IMR-90 (cell line): ENCODE results near the gene APP. TPM values are rescaled to one million over a fixed set of nuclear protein-coding genes. Genes with fewer than 3 reads are reported as not detected.

ENCODE experiments used
- ATAC-seq: fragments of 200-7000 bp; cut with Tn5 transposase; 2 replicates; pipeline ENCODE4 v1.9.1; 2020; ENCODE audit warnings: low read depth, mild to moderate bottlenecking, moderate library complexity
- BruUV-seq: library from RNA; stranded (reverse); fragments of 400-500 nt; replicated peaks from 2 replicates; lab custom pipeline; 2021; lab: Mats Ljungman, UMichigan
- CTCF ChIA-PET: fragments of 300-600 bp; formaldehyde crosslinking; extraction: SDS; loops from one replicate; lab custom pipeline; 2021; ENCODE audit warnings: antibody characterized with exemption; lab: Yijun Ruan, JAX
- POLR2A ChIA-PET: fragments of 300-600 bp; sonication (Branson Sonifier 250); formaldehyde crosslinking; loops from one replicate; lab custom pipeline; 2022; ENCODE audit warnings: antibody characterized with exemption; ENCODE audit not compliant: unreplicated experiment; lab: Charles Lee
- DNase-seq: peaks from one replicate; pipeline ENCODE4 v3.0.0; 2013
- H2AFZ ChIP-seq: replicated peaks from 2 replicates; pipeline ENCODE3; 2013; ENCODE audit warnings: low read length, mild to moderate bottlenecking; ENCODE audit not compliant: poor library complexity
- H2AK5ac ChIP-seq: 2 replicates; pipeline ENCODE4 v1.6.1; 2013; ENCODE audit warnings: low read depth, low read length, inconsistent platforms
- H2AK9ac ChIP-seq: replicated peaks from 2 replicates; pipeline ENCODE3; 2013; ENCODE audit warnings: mild to moderate bottlenecking, low read depth, low read length, moderate library complexity; ENCODE audit not compliant: poor library complexity
- H2BK120ac ChIP-seq: 2 replicates; pipeline ENCODE4 v1.6.1; 2013; ENCODE audit warnings: low read depth, low read length, inconsistent platforms
- H2BK15ac ChIP-seq: 3 replicates; pipeline ENCODE4 v1.6.1; 2013; ENCODE audit warnings: low read depth, low read length, inconsistent platforms
- H2BK20ac ChIP-seq: 2 replicates; pipeline ENCODE4 v1.6.1; 2013; ENCODE audit warnings: low read depth, mild to moderate bottlenecking, inconsistent platforms, low read length, moderate library complexity
- H2BK5ac ChIP-seq: 2 replicates; pipeline ENCODE4 v1.6.1; 2013; ENCODE audit warnings: mild to moderate bottlenecking, low read depth, low read length, inconsistent platforms; ENCODE audit not compliant: poor library complexity, severe bottlenecking
- H3K14ac ChIP-seq: replicated peaks from 2 replicates; pipeline ENCODE4 v1.6.1; 2013; ENCODE audit warnings: low read depth, low read length, inconsistent platforms
- H3K18ac ChIP-seq: 2 replicates; pipeline ENCODE4 v1.6.1; 2013; ENCODE audit warnings: low read depth, low read length, control low read depth
- H3K23ac ChIP-seq: 2 replicates; pipeline ENCODE4 v1.6.1; 2013; ENCODE audit warnings: low read depth, low read length, inconsistent platforms
- H3K27ac ChIP-seq: 2 replicates; pipeline ENCODE4 v1.5.1; 2013; ENCODE audit warnings: mild to moderate bottlenecking, control low read depth, low read length; ENCODE audit not compliant: insufficient read depth
- H3K27me3 ChIP-seq: 2 replicates; pipeline ENCODE4 v1.6.1; 2013; ENCODE audit warnings: low read length; ENCODE audit not compliant: control insufficient read depth, insufficient read depth
- H3K36me3 ChIP-seq: 2 replicates; pipeline ENCODE4 v1.6.1; 2013; ENCODE audit warnings: low read length, mixed read lengths; ENCODE audit not compliant: control insufficient read depth, insufficient read depth
- H3K4ac ChIP-seq: 2 replicates; pipeline ENCODE4 v1.6.1; 2013; ENCODE audit warnings: low read depth, low read length, inconsistent platforms
- H3K4me1 ChIP-seq: 2 replicates; pipeline ENCODE4 v1.6.1; 2013; ENCODE audit warnings: low read length, mixed read lengths; ENCODE audit not compliant: control insufficient read depth, insufficient read depth
- H3K4me2 ChIP-seq: 2 replicates; pipeline ENCODE4 v1.6.1; 2013; ENCODE audit warnings: low read depth, mild to moderate bottlenecking, control low read depth, low read length, moderate library complexity
- H3K4me3 ChIP-seq: 2 replicates; pipeline ENCODE4 v1.5.1; 2013; ENCODE audit warnings: low read depth, mild to moderate bottlenecking, control low read depth, low read length, moderate library complexity; ENCODE audit not compliant: insufficient read depth
- H3K56ac ChIP-seq: 2 replicates; pipeline ENCODE4 v1.6.1; 2013; ENCODE audit warnings: low read length, inconsistent platforms; ENCODE audit not compliant: insufficient read depth; ENCODE audit errors: extremely low read depth
- H3K79me1 ChIP-seq, 2 experiments: 2 replicates each; pipeline ENCODE4 v1.6.1; 2013; ENCODE audit warnings: low read length in 2 of 2, inconsistent platforms in 1 of 2, low read depth in 1 of 2
- H3K9ac ChIP-seq: 2 replicates; pipeline ENCODE4 v1.6.1; 2013; ENCODE audit warnings: low read depth, low read length, control low read depth
- H3K9me1 ChIP-seq: 2 replicates; pipeline ENCODE4 v1.6.1; 2013; ENCODE audit warnings: low read length, inconsistent platforms; ENCODE audit not compliant: insufficient read depth
- H3K9me3 ChIP-seq: 2 replicates; pipeline ENCODE4 v1.6.1; 2013; ENCODE audit warnings: low read length; ENCODE audit not compliant: control insufficient read depth, insufficient read depth
- H4K20me1 ChIP-seq: 2 replicates; pipeline ENCODE4 v1.6.1; 2013; ENCODE audit warnings: low read length, inconsistent platforms; ENCODE audit not compliant: insufficient read depth
- H4K5ac ChIP-seq: 2 replicates; pipeline ENCODE4 v1.6.1; 2013; ENCODE audit warnings: mild to moderate bottlenecking, low read depth, low read length, control low read depth
- H4K8ac ChIP-seq, 2 experiments: 2 replicates each; pipeline ENCODE4 v1.6.1; 2013; ENCODE audit warnings: low read depth in 2 of 2, low read length in 2 of 2, control low read depth in 1 of 2, inconsistent platforms in 1 of 2
- H4K91ac ChIP-seq: 2 replicates; pipeline ENCODE4 v1.6.1; 2013; ENCODE audit warnings: low read depth, low read length, inconsistent platforms; ENCODE audit not compliant: insufficient read depth
- BHLHE40 ChIP-seq: fragments of 150-350 bp; IDR thresholded peaks from 2 replicates; pipeline ENCODE4 v1.6.1; 2016; ENCODE audit warnings: mild to moderate bottlenecking, low read depth, low read length
- CEBPB ChIP-seq: IDR thresholded peaks from 2 replicates; pipeline ENCODE4 v1.6.1; 2012; ENCODE audit warnings: low read depth, low read length, improper control_type of control experiment
- CHD1 ChIP-seq: IDR thresholded peaks from 2 replicates; pipeline ENCODE4 v1.6.1; 2012; ENCODE audit warnings: low read depth, low read length, improper control_type of control experiment
- CTCF ChIP-seq: conservative IDR thresholded peaks from 2 replicates; pipeline ENCODE4 v1.5.1; 2012; ENCODE audit warnings: mild to moderate bottlenecking, low read depth, low read length, improper control_type of control experiment
- ELK1 ChIP-seq: fragments of 150-350 bp; IDR thresholded peaks from 2 replicates; pipeline ENCODE4 v1.6.1; 2016; ENCODE audit warnings: low read depth, mild to moderate bottlenecking, low read length, moderate library complexity, borderline replicate concordance
- FOS ChIP-seq: fragments of 150-350 bp; IDR thresholded peaks from 2 replicates; pipeline ENCODE4 v1.6.1; 2016; ENCODE audit warnings: low read depth, low read length
- MAFK ChIP-seq: IDR thresholded peaks from 2 replicates; pipeline ENCODE4 v1.6.1; 2012; ENCODE audit warnings: low read depth, low read length, improper control_type of control experiment
- MAZ ChIP-seq: IDR thresholded peaks from 2 replicates; pipeline ENCODE4 v1.6.1; 2012; ENCODE audit warnings: low read depth, mild to moderate bottlenecking, low read length, improper control_type of control experiment, moderate library complexity, borderline replicate concordance
- MXI1 ChIP-seq: IDR thresholded peaks from 2 replicates; pipeline ENCODE4 v1.6.1; 2012; ENCODE audit warnings: low read depth, mild to moderate bottlenecking, low read length, moderate library complexity, borderline replicate concordance
- NFE2L2 ChIP-seq: fragments of 150-350 bp; IDR thresholded peaks from 2 replicates; pipeline ENCODE4 v1.6.1; 2016; ENCODE audit warnings: low read depth, mild to moderate bottlenecking, low read length
- RCOR1 ChIP-seq: IDR thresholded peaks from 2 replicates; pipeline ENCODE4 v1.6.1; 2012; ENCODE audit warnings: mild to moderate bottlenecking, low read length, improper control_type of control experiment; ENCODE audit not compliant: insufficient replicate concordance
- RFX5 ChIP-seq: IDR thresholded peaks from 2 replicates; pipeline ENCODE4 v1.8.0; 2012; ENCODE audit warnings: low read depth, mild to moderate bottlenecking, low read length, moderate library complexity
- SMC3 ChIP-seq: fragments of 150-350 bp; IDR thresholded peaks from 2 replicates; pipeline ENCODE4 v1.6.1; 2016; ENCODE audit warnings: low read depth, mild to moderate bottlenecking, antibody characterized with exemption, low read length, moderate library complexity
- WGBS, 2 experiments: methylation state at CpG; one replicate each; pipeline versions ENCODE4 v1.1.5 to v1.1.7; 2013; ENCODE audit warnings: missing lambda C conversion rate in 2 of 2; ENCODE audit not compliant: insufficient read length in 1 of 2; ENCODE audit errors: extremely low coverage in 2 of 2; 5-methylcytosine and 5-hydroxymethylcytosine counted together
- dilution Hi-C: fragments of 300-500 bp; cut with HindIII; formaldehyde crosslinking; loops from one replicate; pipeline ENCODE4 v1.14.3; 2018; ENCODE audit warnings: low sequenced_read_pairs; ENCODE audit not compliant: unreplicated experiment
- in situ Hi-C: fragments of 300-500 bp; cut with MboI; formaldehyde crosslinking; loops from 3 replicates; pipeline ENCODE4 v1.14.3; 2019; ENCODE audit warnings: low sequenced_read_pairs, inconsistent platforms, mixed read lengths
- intact Hi-C: fragments of 100-400 bp; cut with micrococcal nuclease; formaldehyde crosslinking; loops from 2 replicates; pipeline ENCODE4 v1.10.0; 2022
- polyA plus RNA-seq, 3 experiments: library from polyadenylated mRNA; depleted of rRNA; stranded (reverse); fragments of >200 nt; gene quantifications; 2 replicates each; pipeline ENCODE4 v1.2.3, GENCODE V29; 2012; ENCODE audit warnings: low replicate concordance in 1 of 3
- total RNA-seq: library from RNA; depleted of rRNA; stranded (reverse); fragments of >200 nt; gene quantifications from 2 replicates; pipeline ENCODE4 v1.2.3, GENCODE V29; 2012

The APP gene
- total and polyA plus RNA-seq, 2 of the 4 experiments (the other 2 are of a cell fraction), result 191 to 530 TPM

- H3K4me2 ChIP-seq, result no peak overlapping the region
- TF ChIP-seq SMC3 (no peak), CTCF (no peak), CHD1 (no peak), MAZ (no peak), ELK1 (no peak), FOS (no peak), MAFK (no peak), MXI1 (no peak), NFE2L2 (no peak), CEBPB (no peak), BHLHE40 (no peak), RCOR1 (no peak), RFX5 (no peak)
- H3K4me3 ChIP-seq, result no peak overlapping the region
- H4K91ac ChIP-seq, result no peak overlapping the region
- no TSS peak for BruUV-seq
- H3K56ac ChIP-seq, result no peak overlapping the region
- no peak overlapping the region; the same call in 1 of the 2 replicates for H3K4ac ChIP-seq
- H4K8ac ChIP-seq, result no peak overlapping the region
- peaks cover 4 to 9% of the 10 kb centered on the region in 2 experiments; a peak in 1 of 4 replicates for H3K79me1 ChIP-seq
- H3K14ac ChIP-seq, result no peak overlapping the region
- H3K9ac ChIP-seq, result no peak overlapping the region
- no peak overlapping the region for H3K27ac ChIP-seq
- ATAC-seq (no peak), DNase-seq (no peak)
- peaks cover 17% of the 10 kb centered on the region for H3K36me3 ChIP-seq
- in situ Hi-C loops, result no loop called here
- CTCF ChIA-PET, result no interaction called here
- H3K4me1 ChIP-seq, result peaks cover 2% of the 10 kb centered on the region; the same call in 1 of the 2 replicates
- H3K23ac ChIP-seq, result peak overlapping the region; percentile 14; the same call in 1 of the 2 replicates
- no peak overlapping the region for H2AK5ac ChIP-seq
- H2BK120ac ChIP-seq, result no peak overlapping the region
- no peak overlapping the region for H3K18ac ChIP-seq
- no peaks in the 10 kb centered on the region for H3K27me3 ChIP-seq
- no CpG with 5 or more reads among the region's 3 CpGs for WGBS, 2 experiments
- H2BK5ac ChIP-seq, result no peak overlapping the region
- H2BK20ac ChIP-seq, result no peak overlapping the region
- POLR2A ChIA-PET, result no interaction called here
- H3K9me1 ChIP-seq, result peaks cover 3% of the 10 kb centered on the region; the same call in 1 of the 2 replicates
- H4K20me1 ChIP-seq, result no peaks in the 10 kb centered on the region
- intact Hi-C loops, result no loop called here
- no peak overlapping the region for H2AK9ac ChIP-seq
- peak overlapping the region; percentile 72 for H4K5ac ChIP-seq
- no peak overlapping the region for H2AFZ ChIP-seq
- dilution Hi-C loops, result no loop called here
- H3K9me3 ChIP-seq, result no peaks in the 10 kb centered on the region
- no peak overlapping the region for H2BK15ac ChIP-seq
Measured at GRCh38 chr21:25983745-25984144, 186.8 kb downstream of the APP start.
